ENCODE results near the gene DLX4. TPM values are rescaled to one million over a fixed set of nuclear protein-coding genes. Genes with fewer than 3 reads are reported as not detected.

Gene DLX4
- total RNA-seq, 2 donors from 2014 or later = 0.68 TPM; not detected in 1

GRCh38 chr17:49990921-49991320 is 21.9 kb downstream of the DLX4 start:
- Mint-ChIP-seq H3K4me1 (peaks cover 21% of the 10 kb centered on the region), H3K4me3 (no peak overlapping the region), H3K36me3 (ENCODE audit: low read depth) (peaks cover 9% of the 10 kb centered on the region), H3K27me3 (peaks cover 93% of the 10 kb centered on the region), H3K27ac (no peak overlapping the region)
- no peak for ATAC-seq
- no peak for DNase-seq
- H3K9me3 ChIP-seq (ENCODE audit: control insufficient read depth, low read length, poor library complexity, severe bottlenecking) = no peaks in the 10 kb centered on the region

DNA sequence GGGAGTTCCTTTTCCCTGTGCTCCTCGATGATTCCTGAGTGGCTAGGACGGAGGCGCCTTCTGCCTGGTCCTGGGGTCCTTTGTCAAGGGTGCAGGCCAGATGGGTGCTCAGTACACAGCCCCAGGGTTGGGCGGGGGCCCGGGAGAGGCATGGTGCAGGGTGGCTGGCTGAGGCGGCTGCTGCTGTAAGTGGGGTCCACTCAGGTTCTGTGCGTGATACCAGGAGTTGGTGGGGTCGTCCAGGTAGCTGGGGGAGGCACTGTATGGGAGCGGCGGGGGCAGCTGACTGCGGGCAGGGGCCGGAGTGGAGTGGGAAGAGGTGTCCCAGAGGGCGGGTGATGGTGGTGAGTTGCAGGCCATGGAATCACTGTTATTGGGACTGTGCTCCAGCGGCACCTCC is 22.4 kb downstream of the DLX4 start:
- H3K4me3 Mint-ChIP-seq = no peak overlapping the region
- H3K9me3 ChIP-seq (ENCODE audit: control insufficient read depth, low read length, poor library complexity, severe bottlenecking) = no peaks in the 10 kb centered on the region
- H3K27me3 Mint-ChIP-seq = peaks cover 94% of the 10 kb centered on the region
- peaks cover 23% of the 10 kb centered on the region for H3K4me1 Mint-ChIP-seq
- H3K27ac Mint-ChIP-seq = no peak overlapping the region
- DNase-seq (no peak), ATAC-seq (no peak)
- H3K36me3 Mint-ChIP-seq (ENCODE audit: low read depth) = peaks cover 9% of the 10 kb centered on the region

GRCh38 chr17:49992191-49992932 is 23.4 kb downstream of the DLX4 start:
- ATAC-seq (no peak), DNase-seq (no peak)
- Mint-ChIP-seq H3K27me3 (peaks cover 90% of the 10 kb centered on the region), H3K36me3 (ENCODE audit: low read depth) (peaks cover 9% of the 10 kb centered on the region), H3K4me1 (peaks cover 28% of the 10 kb centered on the region), H3K4me3 (peak overlapping the region; percentile 75), H3K27ac (no peak overlapping the region)
- H3K9me3 ChIP-seq (ENCODE audit: control insufficient read depth, low read length, poor library complexity, severe bottlenecking) = no peaks in the 10 kb centered on the region

- Mint-ChIP-seq H3K4me1 (peaks cover 28% of the 10 kb centered on the region), H3K36me3 (ENCODE audit: low read depth) (peaks cover 9% of the 10 kb centered on the region), H3K27me3 (peaks cover 90% of the 10 kb centered on the region), H3K27ac (no peak overlapping the region), H3K4me3 (peak overlapping the region; percentile 75)
- no peak for ATAC-seq
- no peak for DNase-seq
- H3K9me3 ChIP-seq (ENCODE audit: control insufficient read depth, low read length, poor library complexity, severe bottlenecking) = no peaks in the 10 kb centered on the region
Observed at GRCh38 chr17:49992933-49993422, 24.0 kb downstream of the DLX4 start.

GRCh38 chr17:49993423-49994060 is 24.6 kb downstream of the DLX4 start:
- ATAC-seq (peak; percentile 32), DNase-seq (no peak)
- Mint-ChIP-seq H3K4me1 (peaks cover 30% of the 10 kb centered on the region), H3K27ac (no peak overlapping the region), H3K27me3 (peaks cover 90% of the 10 kb centered on the region), H3K36me3 (ENCODE audit: low read depth) (peaks cover 9% of the 10 kb centered on the region), H3K4me3 (peak overlapping the region; percentile 95)
- H3K9me3 ChIP-seq (ENCODE audit: control insufficient read depth, low read length, poor library complexity, severe bottlenecking) = no peaks in the 10 kb centered on the region

- ATAC-seq = no peak
- H3K4me1 Mint-ChIP-seq = peaks cover 31% of the 10 kb centered on the region
- H3K4me3 Mint-ChIP-seq = peak overlapping the region; percentile 95
- no peak for DNase-seq
- peaks cover 9% of the 10 kb centered on the region for H3K36me3 Mint-ChIP-seq (ENCODE audit: low read depth)
- H3K9me3 ChIP-seq (ENCODE audit: control insufficient read depth, low read length, poor library complexity, severe bottlenecking) = no peaks in the 10 kb centered on the region
- peak overlapping the region; percentile 10 for H3K27ac Mint-ChIP-seq
- H3K27me3 Mint-ChIP-seq = peaks cover 90% of the 10 kb centered on the region
Observed at GRCh38 chr17:49994085-49995054, 25.4 kb downstream of the DLX4 start.

DNA sequence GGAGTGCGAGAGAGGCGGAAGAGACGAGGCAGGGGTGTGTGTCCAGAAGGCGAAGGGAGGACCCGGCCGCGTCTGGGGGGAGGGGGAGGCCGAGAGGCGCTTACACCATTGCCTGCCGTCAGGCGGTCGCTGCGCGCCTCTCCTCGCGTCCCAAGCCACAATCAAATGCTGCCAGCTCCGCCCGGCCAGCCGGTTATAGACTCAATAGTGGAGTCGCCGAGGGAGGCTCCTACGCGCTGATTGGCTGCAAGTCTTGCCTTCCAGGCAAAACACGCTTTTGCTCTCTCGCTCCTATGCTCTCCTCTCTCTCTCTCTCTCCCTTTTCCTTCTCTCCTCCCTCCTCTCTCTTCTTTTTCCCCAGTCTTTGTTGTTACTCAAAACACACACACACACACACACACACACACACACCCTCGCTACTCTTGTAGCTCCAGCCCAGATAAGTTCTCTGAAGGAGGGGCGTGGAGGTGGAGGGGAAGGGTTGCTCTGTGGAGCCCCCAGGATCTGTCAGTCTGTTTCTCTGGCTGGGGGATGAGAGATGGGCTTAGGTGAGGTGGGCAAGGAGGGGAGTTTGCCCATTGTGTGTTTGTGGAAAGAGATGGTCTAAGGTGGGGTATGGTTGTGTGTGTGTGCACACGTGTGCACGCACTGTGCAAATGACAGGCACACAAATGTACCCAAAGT is 26.2 kb downstream of the DLX4 start, which contains the start of gene DLX3:
Gene DLX3, minus strand, starts transcription at position 170 of the 684 bp plus-strand sequence. CDS start 226 bp downstream, outside the sequence.
- H3K27ac Mint-ChIP-seq = peak within 1 kb of the TSS; percentile 10
- peaks cover 89% of the 10 kb centered on the region for H3K27me3 Mint-ChIP-seq
- peaks cover 9% of the 10 kb centered on the region for H3K36me3 Mint-ChIP-seq (ENCODE audit: low read depth)
- H3K9me3 ChIP-seq (ENCODE audit: control insufficient read depth, low read length, poor library complexity, severe bottlenecking) = no peaks in the 10 kb centered on the region
- peak within 1 kb of the TSS; percentile 95 for H3K4me3 Mint-ChIP-seq
- ATAC-seq (no peak), DNase-seq (no peak)
- H3K4me1 Mint-ChIP-seq = peaks cover 30% of the 10 kb centered on the region

DNA sequence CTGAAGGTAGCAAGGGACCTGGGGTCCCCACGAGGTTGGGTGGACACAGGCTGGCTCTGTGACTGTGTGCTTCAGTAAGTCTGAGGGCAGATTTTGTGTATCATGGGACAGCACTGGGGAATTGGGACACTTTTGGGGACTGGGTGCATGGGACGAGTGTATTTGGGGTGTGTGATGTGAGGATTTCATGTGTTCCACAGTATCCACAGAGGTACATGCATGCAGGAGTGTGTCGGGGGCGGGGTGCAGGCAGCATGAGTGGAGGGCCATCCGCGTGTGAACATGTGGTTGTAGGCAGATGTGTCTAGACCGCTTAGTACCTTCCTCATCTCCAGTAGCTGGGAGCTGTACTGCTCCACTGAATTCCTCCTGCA is 27.1 kb downstream of the DLX4 start:
- DNase-seq (no peak), ATAC-seq (no peak)
- Mint-ChIP-seq H3K4me1 (peaks cover 32% of the 10 kb centered on the region), H3K27me3 (peaks cover 88% of the 10 kb centered on the region), H3K4me3 (peak overlapping the region; percentile 59), H3K27ac (no peak overlapping the region), H3K36me3 (ENCODE audit: low read depth) (peaks cover 16% of the 10 kb centered on the region)
- no peaks in the 10 kb centered on the region for H3K9me3 ChIP-seq (ENCODE audit: control insufficient read depth, low read length, poor library complexity, severe bottlenecking)

DNA sequence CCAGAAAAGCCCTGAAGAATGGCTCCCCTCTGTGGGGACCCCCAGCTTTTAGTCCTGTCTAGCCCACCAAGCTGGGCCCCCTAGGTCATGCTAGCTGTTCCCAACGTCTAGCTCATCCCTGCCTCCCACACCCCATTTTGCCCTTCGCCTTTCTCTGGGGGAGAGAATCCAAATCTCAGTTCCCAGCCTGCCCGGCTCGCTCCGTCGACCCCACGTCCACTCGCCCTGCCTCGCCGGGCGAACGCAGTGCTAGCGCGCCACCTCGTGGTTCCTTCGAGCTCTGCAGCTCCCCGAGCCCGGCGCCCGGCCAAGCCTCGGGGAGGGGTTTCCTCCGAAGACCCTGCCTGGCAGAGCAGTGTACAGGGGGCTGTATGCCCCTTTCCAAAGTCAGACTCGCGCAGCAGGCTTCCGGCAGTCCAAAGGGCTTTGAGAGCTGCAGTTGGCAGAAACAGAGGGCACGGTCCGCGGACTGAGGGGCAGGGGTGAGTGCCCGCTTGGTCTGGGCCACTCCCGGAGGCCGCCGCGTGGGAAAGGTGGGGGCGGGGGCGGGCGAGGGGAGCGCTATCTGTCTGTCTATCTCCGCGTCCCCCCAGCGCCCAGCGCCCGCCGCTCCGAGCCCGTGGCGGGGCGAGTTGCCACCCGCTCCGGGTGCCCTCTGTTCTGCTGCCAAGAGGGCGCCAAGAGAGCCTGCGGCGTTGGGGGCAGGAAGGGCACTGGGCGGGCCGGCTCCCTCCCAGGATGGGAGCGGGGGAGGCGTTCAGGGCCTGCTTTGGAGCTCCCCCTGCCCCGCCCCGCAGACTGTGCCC is 27.7 kb downstream of the DLX4 start:
- H3K27me3 Mint-ChIP-seq = peaks cover 88% of the 10 kb centered on the region
- H3K4me3 Mint-ChIP-seq = peak overlapping the region; percentile 68
- peaks cover 32% of the 10 kb centered on the region for H3K4me1 Mint-ChIP-seq
- H3K27ac Mint-ChIP-seq = no peak overlapping the region
- H3K36me3 Mint-ChIP-seq (ENCODE audit: low read depth) = peaks cover 18% of the 10 kb centered on the region
- DNase-seq = peak; percentile 53 to 66 (median 65)
- peak; percentile 61 for ATAC-seq
- H3K9me3 ChIP-seq (ENCODE audit: control insufficient read depth, low read length, poor library complexity, severe bottlenecking) = no peaks in the 10 kb centered on the region

DNA sequence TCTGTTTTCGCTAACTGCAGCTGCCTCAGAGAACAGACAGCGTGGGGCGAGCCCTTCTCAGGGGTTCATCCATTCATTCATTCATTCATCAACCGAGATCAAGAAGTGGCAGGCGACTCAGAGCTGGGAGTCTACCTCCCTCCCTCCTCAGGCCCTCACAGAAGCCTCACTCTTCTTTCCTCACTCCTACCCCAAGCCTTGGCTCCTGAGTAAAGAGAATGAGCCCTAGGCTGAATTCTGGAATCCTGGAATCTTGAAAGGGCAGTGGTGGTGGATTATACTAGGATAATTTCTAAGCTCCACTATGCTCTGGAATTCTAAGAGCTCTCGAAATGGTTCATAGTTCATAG is 28.3 kb downstream of the DLX4 start:
- H3K27ac Mint-ChIP-seq = no peak overlapping the region
- DNase-seq (no peak), ATAC-seq (no peak)
- H3K27me3 Mint-ChIP-seq = peaks cover 88% of the 10 kb centered on the region
- peak overlapping the region; percentile 28 for H3K4me3 Mint-ChIP-seq
- H3K36me3 Mint-ChIP-seq (ENCODE audit: low read depth) = peaks cover 18% of the 10 kb centered on the region
- peaks cover 30% of the 10 kb centered on the region for H3K4me1 Mint-ChIP-seq
- no peaks in the 10 kb centered on the region for H3K9me3 ChIP-seq (ENCODE audit: control insufficient read depth, low read length, poor library complexity, severe bottlenecking)

GRCh38 chr17:49997773-49998703 is 29.0 kb downstream of the DLX4 start:
- peaks cover 18% of the 10 kb centered on the region for H3K36me3 Mint-ChIP-seq (ENCODE audit: low read depth)
- H3K27me3 Mint-ChIP-seq = peaks cover 84% of the 10 kb centered on the region
- peak overlapping the region; percentile 51 for H3K27ac Mint-ChIP-seq
- DNase-seq (peak; percentile 62 to 77 (median 69)), ATAC-seq (peak; percentile 85)
- no peaks in the 10 kb centered on the region for H3K9me3 ChIP-seq (ENCODE audit: control insufficient read depth, low read length, poor library complexity, severe bottlenecking)
- H3K4me3 Mint-ChIP-seq = peak overlapping the region; percentile 28
- H3K4me1 Mint-ChIP-seq = peaks cover 29% of the 10 kb centered on the region

All from T-helper 17 cell (primary cell).